ENCODE data around the gene NUP188.
"Not testable (repeated sequence)": the region's sequence is repeated elsewhere in the genome, so short reads cannot be mapped to it uniquely, and the experiment has no call there.

- not testable (repeated sequence) for TF ChIP-seq POLR2A (IDR thresholded peaks at IDR 0.05; ENCODE audit: low read length); GATA1 (IDR thresholded peaks at IDR 0.05; ENCODE audit: low read depth, low read length)
These were observed 13.9 kb downstream of the NUP188 start for GRCh38 chr9:128961403-128961802.
